ENCODE measurements around the gene PBOV1.
"Not testable (repeated sequence)": the region's sequence is repeated elsewhere in the genome, so short reads cannot be mapped to it uniquely, and the experiment has no call there.

The PBOV1 gene

GRCh38 chr6:138225953-138226352 lies 7.7 kb upstream of the PBOV1 start:
- no peak for TF ChIP-seq CTCF (IDR thresholded peaks at IDR 0.05; ENCODE audit: insufficient read depth, low read depth, low read length, missing control alignments)
- H3K4me3 ChIP-seq (ENCODE audit: low read length): no peak overlapping the region
- no peak for DNase-seq (ENCODE audit: low read depth)

DNA sequence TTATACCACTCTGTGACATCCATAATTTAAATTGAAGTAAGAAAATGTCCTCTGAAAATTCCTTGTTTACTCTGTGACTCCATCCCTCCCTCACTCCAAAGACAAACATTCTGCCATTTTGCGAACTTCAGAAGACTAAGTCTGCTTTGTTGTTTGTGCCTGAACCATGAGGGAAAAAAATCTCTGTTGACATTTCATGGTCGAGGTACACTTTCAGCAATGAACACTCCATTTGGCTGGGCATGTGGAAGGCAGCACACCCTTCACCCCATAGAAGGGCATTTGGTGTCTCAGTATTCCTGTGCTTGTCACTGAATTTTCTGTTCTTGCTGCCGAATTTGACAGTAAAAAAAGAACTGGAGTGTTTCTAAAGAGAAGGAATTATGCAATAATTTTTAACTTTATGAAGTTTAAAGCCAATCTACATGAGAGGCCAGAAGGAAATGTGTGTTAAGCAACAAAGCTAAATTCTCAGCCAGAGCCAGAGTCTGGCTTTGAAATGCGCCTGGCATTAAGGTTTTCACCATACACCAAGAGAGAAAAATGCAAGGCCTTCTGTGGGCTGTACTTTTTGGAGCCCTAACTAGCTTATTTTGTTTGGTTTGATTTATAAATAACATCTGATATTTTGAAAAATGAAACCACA lies 4.7 kb upstream of the PBOV1 start:
- TF ChIP-seq CTCF (IDR thresholded peaks at IDR 0.05; ENCODE audit: insufficient read depth, low read depth, low read length, missing control alignments): no peak
- H3K4me3 ChIP-seq (ENCODE audit: low read length): no peak overlapping the region
- no peak for DNase-seq (ENCODE audit: low read depth)

GRCh38 chr6:138219901-138220300 lies 1.6 kb upstream of the PBOV1 start:
- no peak overlapping the region for H3K4me3 ChIP-seq (ENCODE audit: low read length)
- no peak for TF ChIP-seq CTCF (IDR thresholded peaks at IDR 0.05; ENCODE audit: insufficient read depth, low read depth, low read length, missing control alignments)
- no peak for DNase-seq (ENCODE audit: low read depth)

DNA sequence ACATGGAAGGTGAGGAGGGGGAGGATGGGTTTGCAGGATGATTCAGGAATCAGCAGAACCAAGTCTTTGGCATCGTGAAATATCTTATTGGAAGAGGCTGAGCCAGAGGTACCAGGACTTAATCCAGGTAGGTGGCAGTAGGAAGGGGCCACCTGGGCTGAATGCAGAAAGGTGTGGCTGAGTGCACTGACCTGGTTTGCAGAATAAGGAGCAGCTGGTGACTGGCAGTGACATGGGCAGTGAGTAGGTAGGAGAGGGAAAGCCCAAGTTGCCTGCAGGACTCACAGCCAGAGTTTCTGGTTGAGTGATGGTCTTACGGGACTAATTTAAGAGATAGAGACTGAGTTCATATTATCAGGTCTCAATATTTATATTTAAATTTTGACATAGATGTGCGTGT lies 1.1 kb upstream of the PBOV1 start:
- no peak overlapping the region for H3K4me3 ChIP-seq (ENCODE audit: low read length)

GRCh38 chr6:138215093-138215782 lies 3.1 kb downstream of the PBOV1 start:
- DNase-seq (ENCODE audit: low read depth): no peak
- no peak for TF ChIP-seq CTCF (IDR thresholded peaks at IDR 0.05; ENCODE audit: insufficient read depth, low read depth, low read length, missing control alignments)
- no peak overlapping the region for H3K4me3 ChIP-seq (ENCODE audit: low read length)

More for the DNA sequence above, 1.1 kb upstream of the PBOV1 start:
- no peak for TF ChIP-seq CTCF (IDR thresholded peaks at IDR 0.05; ENCODE audit: insufficient read depth, low read depth, low read length, missing control alignments)
- DNase-seq (ENCODE audit: low read depth): no peak

- DNase-seq (ENCODE audit: low read depth); H3K4me3 ChIP-seq (ENCODE audit: low read length): not testable (repeated sequence)
Observed at GRCh38 chr6:138212530-138212929, 5.8 kb downstream of the PBOV1 start.

- no peak for DNase-seq (ENCODE audit: low read depth)
- TF ChIP-seq CTCF (IDR thresholded peaks at IDR 0.05; ENCODE audit: insufficient read depth, low read depth, low read length, missing control alignments): no peak
- H3K4me3 ChIP-seq (ENCODE audit: low read length): no peak overlapping the region
Observed at GRCh38 chr6:138211601-138212000, 6.7 kb downstream of the PBOV1 start.
